ENCODE data around the gene CDH20. TPM values are rescaled to one million over a fixed set of nuclear protein-coding genes. Genes with fewer than 3 reads are reported as not detected.

The CDH20 gene
- total RNA-seq, 4 donors from 2014 or later: 0.83 to 5.5 (median 2.0) TPM

- DNase-seq: no peak
- H3K27me3 ChIP-seq: no peaks in the 10 kb centered on the region
- H3K27ac ChIP-seq: no peak overlapping the region
- no peak for TF ChIP-seq POLR2A (IDR thresholded peaks at IDR 0.05)
- TF ChIP-seq, protein P1, sequence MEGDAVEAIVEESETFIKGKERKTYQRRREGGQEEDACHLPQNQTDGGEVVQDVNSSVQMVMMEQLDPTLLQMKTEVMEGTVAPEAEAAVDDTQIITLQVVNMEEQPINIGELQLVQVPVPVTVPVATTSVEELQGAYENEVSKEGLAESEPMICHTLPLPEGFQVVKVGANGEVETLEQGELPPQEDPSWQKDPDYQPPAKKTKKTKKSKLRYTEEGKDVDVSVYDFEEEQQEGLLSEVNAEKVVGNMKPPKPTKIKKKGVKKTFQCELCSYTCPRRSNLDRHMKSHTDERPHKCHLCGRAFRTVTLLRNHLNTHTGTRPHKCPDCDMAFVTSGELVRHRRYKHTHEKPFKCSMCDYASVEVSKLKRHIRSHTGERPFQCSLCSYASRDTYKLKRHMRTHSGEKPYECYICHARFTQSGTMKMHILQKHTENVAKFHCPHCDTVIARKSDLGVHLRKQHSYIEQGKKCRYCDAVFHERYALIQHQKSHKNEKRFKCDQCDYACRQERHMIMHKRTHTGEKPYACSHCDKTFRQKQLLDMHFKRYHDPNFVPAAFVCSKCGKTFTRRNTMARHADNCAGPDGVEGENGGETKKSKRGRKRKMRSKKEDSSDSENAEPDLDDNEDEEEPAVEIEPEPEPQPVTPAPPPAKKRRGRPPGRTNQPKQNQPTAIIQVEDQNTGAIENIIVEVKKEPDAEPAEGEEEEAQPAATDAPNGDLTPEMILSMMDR (IDR thresholded peaks at IDR 0.05): no peak
- H3K4me3 ChIP-seq: no peak overlapping the region
- no peaks in the 10 kb centered on the region for H3K36me3 ChIP-seq
- H3K9me3 ChIP-seq: no peaks in the 10 kb centered on the region
- no peaks in the 10 kb centered on the region for H3K4me1 ChIP-seq
Measured at GRCh38 chr18:61419763-61420162, 86.5 kb downstream of the CDH20 start.

DNA sequence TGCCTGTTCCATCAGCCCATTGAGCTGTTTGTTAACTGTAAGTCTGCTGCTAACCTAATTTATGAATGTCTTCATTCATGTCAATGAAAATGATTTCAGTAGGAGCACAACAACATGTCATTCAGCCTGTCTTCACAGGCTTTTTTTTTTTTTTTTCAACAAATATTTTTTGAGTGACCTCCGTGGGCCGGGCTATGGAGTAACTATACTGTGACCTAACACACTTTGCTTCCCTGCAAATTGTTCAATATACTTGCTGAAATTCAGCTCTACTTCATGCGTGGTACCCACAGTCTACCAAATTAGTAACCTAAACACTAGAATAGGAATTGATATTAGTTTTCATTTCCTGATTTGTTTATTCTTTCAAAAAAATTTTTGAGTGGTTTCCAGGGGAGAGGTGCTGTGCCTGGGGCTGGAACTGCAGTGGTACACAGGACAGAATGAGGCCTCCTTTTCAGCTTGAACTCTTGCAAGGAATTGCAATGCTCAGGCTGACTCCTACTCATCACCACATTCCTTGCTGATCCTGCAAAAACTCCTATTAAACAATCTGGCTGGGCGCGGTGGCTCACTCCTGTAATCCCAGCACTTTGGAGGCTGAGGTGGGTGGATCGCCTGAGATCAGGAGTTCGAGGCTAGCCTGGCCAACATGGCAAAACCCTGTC, 87.1 kb downstream of the CDH20 start:
- no peak overlapping the region for H3K27ac ChIP-seq
- no peaks in the 10 kb centered on the region for H3K9me3 ChIP-seq
- TF ChIP-seq, protein P1 (IDR thresholded peaks at IDR 0.05): no peak
- no peak for TF ChIP-seq POLR2A (IDR thresholded peaks at IDR 0.05)
- H3K4me3 ChIP-seq: no peak overlapping the region
- no peak for DNase-seq
- H3K4me1 ChIP-seq: no peaks in the 10 kb centered on the region
- H3K27me3 ChIP-seq: no peaks in the 10 kb centered on the region
- H3K36me3 ChIP-seq: no peaks in the 10 kb centered on the region

DNA sequence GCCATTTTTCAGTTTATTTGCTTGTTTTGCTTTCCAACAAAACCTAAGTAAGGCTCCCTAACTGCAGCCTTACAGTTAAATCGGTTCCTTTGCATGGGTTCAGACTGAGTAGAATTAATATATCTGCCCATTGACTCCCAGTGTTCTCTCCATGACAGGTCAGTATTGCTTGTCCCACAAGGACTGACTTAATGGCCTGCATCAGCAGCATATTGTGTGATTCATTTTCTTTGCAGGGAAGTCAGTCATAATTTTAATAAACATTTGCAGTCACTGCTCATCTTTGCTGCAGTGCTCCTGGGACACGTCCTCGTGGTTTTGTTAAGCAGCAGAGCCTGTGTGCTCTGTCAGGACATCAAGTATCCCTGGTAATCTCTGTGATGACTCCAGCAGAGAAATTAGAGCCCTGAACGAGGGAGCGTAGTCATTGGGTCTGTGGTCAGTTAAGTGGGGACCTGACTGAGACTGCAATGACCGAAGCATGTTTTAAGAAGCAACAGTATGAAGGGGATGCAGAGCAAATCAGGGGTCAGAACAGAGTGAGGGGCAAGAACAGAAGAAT, 93.3 kb downstream of the CDH20 start:
- no peak for DNase-seq
- TF ChIP-seq, protein P1 (IDR thresholded peaks at IDR 0.05): no peak
- no peak for TF ChIP-seq POLR2A (IDR thresholded peaks at IDR 0.05)
- no peak overlapping the region for H3K27ac ChIP-seq

DNA sequence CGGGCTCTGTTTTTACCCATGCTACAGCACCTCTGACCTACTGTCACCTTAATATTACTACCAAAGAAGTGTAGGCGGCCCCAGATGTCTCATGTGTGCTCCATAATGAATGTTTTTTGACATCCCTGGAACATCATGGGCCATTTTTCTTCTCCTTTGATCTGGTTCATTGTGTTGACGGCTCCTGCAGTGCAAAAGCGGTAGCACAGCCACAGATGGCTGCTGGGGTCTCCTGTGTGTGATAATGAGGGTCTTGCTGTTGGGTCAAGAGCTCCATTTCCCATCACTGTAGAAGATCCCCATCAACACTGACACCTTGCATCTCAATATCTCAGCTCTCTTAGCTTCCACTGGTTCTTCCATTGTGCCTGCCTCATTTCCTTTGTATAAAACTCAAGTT, 95.0 kb downstream of the CDH20 start:
- no peak overlapping the region for H3K4me3 ChIP-seq
- TF ChIP-seq, protein P1 (IDR thresholded peaks at IDR 0.05): no peak
- TF ChIP-seq POLR2A (IDR thresholded peaks at IDR 0.05): no peak
- no peaks in the 10 kb centered on the region for H3K27me3 ChIP-seq

More for the DNA sequence above, 93.3 kb downstream of the CDH20 start:
- Histone ChIP-seq H3K4me3 (no peak overlapping the region), H3K27me3 (no peaks in the 10 kb centered on the region), H3K36me3 (no peaks in the 10 kb centered on the region), H3K4me1 (no peaks in the 10 kb centered on the region), H3K9me3 (no peaks in the 10 kb centered on the region)

GRCh38 chr18:61432590-61432989, 99.4 kb downstream of the CDH20 start:
- TF ChIP-seq POLR2A (IDR thresholded peaks at IDR 0.05): no peak
- TF ChIP-seq, protein P1 (IDR thresholded peaks at IDR 0.05): no peak
- Histone ChIP-seq H3K4me3 (no peak overlapping the region), H3K9me3 (no peaks in the 10 kb centered on the region), H3K27ac (no peak overlapping the region), H3K27me3 (no peaks in the 10 kb centered on the region), H3K36me3 (no peaks in the 10 kb centered on the region), H3K4me1 (no peaks in the 10 kb centered on the region)
- DNase-seq: no peak

More for the DNA sequence above, 95.0 kb downstream of the CDH20 start:
- H3K36me3 ChIP-seq: no peaks in the 10 kb centered on the region
- H3K9me3 ChIP-seq: no peaks in the 10 kb centered on the region
- no peak for DNase-seq
- H3K4me1 ChIP-seq: no peaks in the 10 kb centered on the region
- no peak overlapping the region for H3K27ac ChIP-seq

All from Peyer's patch (tissue), 4 donors.